Activated gamma-delta T cell treated with Interleukin-2 at 50 U/mL for 16 hours (primary cell): ENCODE data around the gene CASP10.
"Not testable (repeated sequence)": the region's sequence is repeated elsewhere in the genome, so short reads cannot be mapped to it uniquely, and the experiment has no call there.

Experiments
- DNase-seq: peaks from one replicate; pipeline ENCODE4 v3.0.0-alpha.2; 2020

CASP10 gene

GRCh38 chr2:201156640-201157039 lies 26.3 kb upstream of the CASP10 start:
- no peak for DNase-seq

GRCh38 chr2:201157694-201158093 lies 25.2 kb upstream of the CASP10 start:
- no peak for DNase-seq

GRCh38 chr2:201158111-201158929 lies 24.6 kb upstream of the CASP10 start:
- peak; percentile 63 for DNase-seq

- no peak for DNase-seq
Measured at GRCh38 chr2:201164166-201164565, 18.8 kb upstream of the CASP10 start.

GRCh38 chr2:201167546-201167945 lies 15.4 kb upstream of the CASP10 start:
- DNase-seq = no peak

GRCh38 chr2:201168496-201168895 lies 14.4 kb upstream of the CASP10 start:
- DNase-seq = not testable (repeated sequence)

GRCh38 chr2:201171259-201171814 lies 11.6 kb upstream of the CASP10 start:
- no peak for DNase-seq

- DNase-seq = no peak
Measured at GRCh38 chr2:201172279-201172678, 10.7 kb upstream of the CASP10 start.

- no peak for DNase-seq
Measured at GRCh38 chr2:201174687-201175086, 8.3 kb upstream of the CASP10 start.

GRCh38 chr2:201176081-201176481 lies 6.9 kb upstream of the CASP10 start:
- DNase-seq = no peak

- no peak for DNase-seq
Measured at GRCh38 chr2:201180010-201180409, 2.9 kb upstream of the CASP10 start.

GRCh38 chr2:201183365-201183727 lies 405 bp downstream of the CASP10 start:
- DNase-seq = no peak

- DNase-seq = not testable (repeated sequence)
Measured at GRCh38 chr2:201183835-201184234, 894 bp downstream of the CASP10 start.

- DNase-seq = not testable (repeated sequence)
Measured at GRCh38 chr2:201184248-201184647, 1.3 kb downstream of the CASP10 start.

- DNase-seq = no peak
Measured at GRCh38 chr2:201185863-201186262, 2.9 kb downstream of the CASP10 start.

GRCh38 chr2:201186982-201187381 lies 4.0 kb downstream of the CASP10 start:
- no peak for DNase-seq

- no peak for DNase-seq
Measured at GRCh38 chr2:201188449-201188848, 5.5 kb downstream of the CASP10 start.

GRCh38 chr2:201191132-201191875 lies 8.4 kb downstream of the CASP10 start:
- peak; percentile 9 for DNase-seq

GRCh38 chr2:201194097-201194496 lies 11.2 kb downstream of the CASP10 start:
- no peak for DNase-seq

- DNase-seq = no peak
Measured at GRCh38 chr2:201195331-201195730, 12.4 kb downstream of the CASP10 start.

- DNase-seq = no peak
Measured at GRCh38 chr2:201196003-201196402, 13.1 kb downstream of the CASP10 start.

- no peak for DNase-seq
Measured at GRCh38 chr2:201196803-201197202, 13.9 kb downstream of the CASP10 start.

GRCh38 chr2:201197781-201198180 lies 14.8 kb downstream of the CASP10 start:
- DNase-seq = no peak

- DNase-seq = no peak
Measured at GRCh38 chr2:201199847-201200246, 16.9 kb downstream of the CASP10 start.
